HepG2 (cell line): Measurements from ENCODE around the gene DQX1. TPM values are rescaled to one million over a fixed set of nuclear protein-coding genes. Genes with fewer than 3 reads are reported as not detected.

Experiments
- ATAC-seq: fragments of 200-7000 bp; cut with Tn5 transposase; 3 replicates; pipeline ENCODE4 v1.9.1; 2020; ENCODE audit warnings: mild to moderate bottlenecking, moderate library complexity
- BruUV-seq: library from RNA; stranded (reverse); fragments of 400-500 nt; replicated peaks from 2 replicates; lab custom pipeline; 2021; lab: Mats Ljungman, UMichigan
- CTCF ChIA-PET: fragments of 300-600 bp; formaldehyde crosslinking; extraction: SDS; loops from one replicate; lab custom pipeline; 2021; ENCODE audit warnings: low total read pairs, inconsistent platforms, low intra/inter-chr PET ratio; lab: Yijun Ruan, JAX
- POLR2A ChIA-PET: fragments of 350-600 bp; sonication (Branson Sonifier 250); formaldehyde crosslinking; loops from one replicate; lab custom pipeline; 2020; ENCODE audit warnings: antibody characterized with exemption, inconsistent platforms; lab: Yijun Ruan, JAX
- DNase-seq: peaks from one replicate; pipeline ENCODE4 v3.0.0-alpha.2; 2015; ENCODE audit warnings: low spot score
- FAIRE-seq: peaks from 3 replicates; lab custom pipeline; 2011; peaks lifted over from hg19 to GRCh38; lab: Jason Lieb, UNC
- H2AFZ ChIP-seq: one replicate; pipeline ENCODE4 v1.6.1; 2011; ENCODE audit warnings: low read length, inconsistent platforms
- H3K27ac ChIP-seq: fragments of 300-600 bp; 3 replicates; pipeline ENCODE4 v1.8.0; 2011; ENCODE audit warnings: mixed run types, mild to moderate bottlenecking, mixed read lengths, low read length, inconsistent platforms; ENCODE audit not compliant: insufficient read depth; ENCODE audit errors: extremely low read length
- H3K27me3 ChIP-seq, 2 experiments: fragments of 200-600 bp in 1 of 2; 2 replicates in 1 of 2; 3 replicates in 1 of 2; pipeline versions ENCODE4 v1.6.0 to v1.8.0; 2011; ENCODE audit warnings: low read length in 2 of 2, mild to moderate bottlenecking in 2 of 2, moderate library complexity in 2 of 2, inconsistent platforms in 1 of 2; ENCODE audit not compliant: insufficient read depth in 2 of 2, control insufficient read depth in 1 of 2
- H3K36me3 ChIP-seq, 2 experiments: fragments of 200-600 bp in 1 of 2; replicated peaks in 1 of 2; 2 replicates in 1 of 2; 3 replicates in 1 of 2; pipeline versions ENCODE4 v1.5.1 to v1.8.0; 2011; ENCODE audit warnings: low read length in 2 of 2, inconsistent platforms in 1 of 2; ENCODE audit not compliant: insufficient read depth in 2 of 2, control insufficient read depth in 1 of 2
- H3K4me1 ChIP-seq: 2 replicates; pipeline ENCODE4 v1.5.1; 2012; ENCODE audit warnings: low read length, inconsistent platforms; ENCODE audit not compliant: insufficient read depth
- H3K4me2 ChIP-seq: 2 replicates; pipeline ENCODE4 v1.6.0; 2011; ENCODE audit warnings: low read depth, low read length, inconsistent platforms
- H3K4me3 ChIP-seq, 3 experiments: fragments of 200-600 bp in 1 of 3; sonication (generic), shearing (Covaris generic) in 1 of 3; replicated peaks in 1 of 3; 2 replicates each; pipeline ENCODE4 v1.5.1; 2011 to 2016; ENCODE audit warnings: low read length in 3 of 3, inconsistent platforms in 2 of 3, low read depth in 2 of 3, mild to moderate bottlenecking in 2 of 3, control low read depth in 1 of 3, mixed read lengths in 1 of 3; ENCODE audit not compliant: insufficient read depth in 1 of 3
- H3K79me2 ChIP-seq: one replicate; pipeline ENCODE4 v1.6.1; 2011; ENCODE audit warnings: low read length, inconsistent platforms; ENCODE audit not compliant: insufficient read depth
- H3K9ac ChIP-seq: 2 replicates; pipeline ENCODE4 v1.6.0; 2011; ENCODE audit warnings: mild to moderate bottlenecking, low read depth, low read length, inconsistent platforms; ENCODE audit not compliant: insufficient read depth
- H3K9me3 ChIP-seq: 2 replicates; pipeline ENCODE4 v1.5.1; 2012; ENCODE audit warnings: mild to moderate bottlenecking, low read length
- H4K20me1 ChIP-seq: 2 replicates; pipeline ENCODE4 v1.6.0; 2011; ENCODE audit warnings: inconsistent platforms, mild to moderate bottlenecking, low read length, moderate library complexity; ENCODE audit not compliant: insufficient read depth
- AGO1 ChIP-seq: fragments of 200-400 bp; formaldehyde crosslinking; IDR thresholded peaks from 2 replicates; pipeline ENCODE4 v1.6.1; 2017; ENCODE audit warnings: mild to moderate bottlenecking, low read depth, low read length, moderate library complexity; ENCODE audit not compliant: poor library complexity, severe bottlenecking
- AGO2 ChIP-seq: fragments of 200-400 bp; formaldehyde crosslinking; optimal IDR thresholded peaks from 2 replicates; pipeline ENCODE3; 2017; ENCODE audit warnings: mild to moderate bottlenecking, low read depth, low read length, moderate library complexity
- POLR2G ChIP-seq: fragments of 200-400 bp; formaldehyde crosslinking; IDR thresholded peaks from 2 replicates; pipeline ENCODE4 v1.6.1; 2018; ENCODE audit warnings: mild to moderate bottlenecking, low read depth, low read length, moderate library complexity
- RBFOX2 ChIP-seq: fragments of 200-400 bp; formaldehyde crosslinking; IDR thresholded peaks from 2 replicates; pipeline ENCODE4 v1.6.1; 2017; ENCODE audit warnings: low read depth, mild to moderate bottlenecking, low read length
- ZFX ChIP-seq: sonication (generic); formaldehyde crosslinking; IDR thresholded peaks from 2 replicates; pipeline ENCODE4 v1.4.0; 2020; ENCODE audit warnings: mild to moderate bottlenecking, low read depth, missing genetic modification reagents, moderate library complexity
- ZNF768 ChIP-seq: sonication (generic); formaldehyde crosslinking; IDR thresholded peaks from 2 replicates; pipeline ENCODE4 v1.4.0; 2020; ENCODE audit warnings: missing genetic modification reagents
- WGBS: methylation state at CpG from one replicate; pipeline ENCODE4 v1.1.6; 2017; ENCODE audit warnings: low lambda C conversion rate; 5-methylcytosine and 5-hydroxymethylcytosine counted together
- in situ Hi-C: cut with HindIII; loops from 2 replicates; pipeline ENCODE4 v1.10.0; 2017; ENCODE audit warnings: low pct_unique_long_range_greater_than_20kb; ENCODE audit not compliant: extremely low pct_ligation_motif_present
- intact Hi-C: fragments of 100-400 bp; cut with micrococcal nuclease; formaldehyde crosslinking; loops from one replicate; pipeline ENCODE4 v1.10.0; 2022; ENCODE audit not compliant: unreplicated experiment
- polyA plus RNA-seq, 8 experiments: library from polyadenylated mRNA; depleted of rRNA in 3 of 8; stranded (reverse) in 7 of 8; unstranded in 1 of 8; fragments of >200 nt; fragmentation: Illumina TruSeq in 4 of 8; extraction: Trizol in 4 of 8; gene quantifications; 2 replicates each; pipeline versions ENCODE4 v1.2.1 to v1.2.3, GENCODE V29; 2011 to 2016; ENCODE audit warnings: low read depth in 4 of 8, missing spikeins in 1 of 8, mixed read lengths in 1 of 8; ENCODE audit not compliant: insufficient read depth in 1 of 8
- total RNA-seq, 5 experiments: library from RNA; depleted of rRNA; stranded (reverse); fragments of >200 nt; fragmentation: Illumina TruSeq; extraction: Trizol; gene quantifications; 2 replicates each; pipeline ENCODE4 v1.2.3, GENCODE V29; 2016; ENCODE audit warnings: low read depth in 1 of 5
- TF ChIP-seq, protein P1 (sequence below): sonication (generic); formaldehyde crosslinking; conservative IDR thresholded peaks from 2 replicates; pipeline ENCODE4 v1.4.0; 2020; ENCODE audit warnings: missing genetic modification reagents
- TF ChIP-seq, protein P2 (sequence below): sonication (generic); formaldehyde crosslinking; IDR thresholded peaks from 2 replicates; pipeline ENCODE4 v1.4.0; 2020; ENCODE audit warnings: missing genetic modification reagents, borderline replicate concordance
- TF ChIP-seq, protein P3 (sequence below): sonication (generic); formaldehyde crosslinking; IDR thresholded peaks from 2 replicates; pipeline ENCODE4 v1.4.0; 2020; ENCODE audit warnings: missing genetic modification reagents

The DQX1 gene
- total and polyA plus RNA-seq, 2 of the 13 experiments (the other 11 are each of a cell fraction or from before 2014, with no cell fraction given), result 27.6 to 89.8 TPM

DNA sequence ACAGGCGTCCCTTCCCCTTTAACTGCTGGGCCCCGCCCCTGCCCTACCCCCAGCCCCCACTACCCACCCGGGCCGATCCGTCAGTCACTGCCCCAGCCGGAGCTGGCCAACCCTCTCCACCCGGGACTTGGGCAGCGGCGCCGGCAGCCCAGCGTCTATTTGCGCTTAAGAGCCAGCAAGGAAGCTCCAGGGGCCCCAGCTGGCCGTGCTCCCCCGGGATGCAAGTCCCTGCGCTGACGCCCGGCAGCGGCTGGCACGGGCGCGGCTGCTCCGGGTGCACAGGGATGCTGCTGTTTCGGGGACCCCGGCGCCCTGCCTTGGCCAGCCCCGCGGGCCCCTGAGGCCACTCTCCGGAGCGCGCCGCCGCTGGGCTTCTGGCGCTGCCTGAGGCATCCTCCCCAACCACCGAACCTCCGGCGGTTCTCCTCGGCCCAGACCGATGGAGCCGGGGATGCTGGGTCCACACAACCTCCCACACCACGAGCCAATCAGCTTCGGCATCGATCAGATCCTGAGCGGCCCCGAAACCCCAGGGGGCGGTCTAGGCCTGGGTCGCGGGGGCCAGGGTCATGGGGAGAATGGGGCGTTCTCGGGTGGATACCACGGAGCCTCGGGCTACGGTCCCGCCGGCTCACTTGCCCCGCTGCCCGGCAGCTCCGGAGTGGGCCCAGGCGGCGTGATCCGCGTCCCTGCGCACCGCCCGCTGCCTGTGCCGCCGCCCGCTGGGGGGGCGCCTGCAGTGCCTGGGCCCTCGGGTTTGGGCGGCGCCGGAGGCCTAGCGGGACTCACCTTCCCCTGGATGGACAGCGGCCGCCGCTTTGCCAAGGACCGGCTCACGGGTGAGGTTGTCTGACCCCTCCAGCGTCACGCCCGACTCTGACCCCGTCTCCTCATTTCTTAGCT lies 11.4 kb downstream of the DQX1 start, which contains the start of gene TLX2:
Gene TLX2 (plus strand): TSS at position 83 of the 903 bp plus-strand sequence. CDS start 357 bp downstream, at position 440.
- H3K27ac ChIP-seq, result peak within 1 kb of the TSS; percentile 27
- TF ChIP-seq ZNF768 (CRISPR knock-in tag) (peak; percentile 9; the same call in 1 of the 2 replicates), AGO1 (peak; percentile 39), ZFX (CRISPR knock-in tag) (peak; percentile 19; the same call in 1 of the 2 replicates), POLR2G (peak; percentile 35; the same call in 1 of the 2 replicates), RBFOX2 (peak; percentile 46), AGO2 (peak; percentile 64)
- TF ChIP-seq, protein P1, sequence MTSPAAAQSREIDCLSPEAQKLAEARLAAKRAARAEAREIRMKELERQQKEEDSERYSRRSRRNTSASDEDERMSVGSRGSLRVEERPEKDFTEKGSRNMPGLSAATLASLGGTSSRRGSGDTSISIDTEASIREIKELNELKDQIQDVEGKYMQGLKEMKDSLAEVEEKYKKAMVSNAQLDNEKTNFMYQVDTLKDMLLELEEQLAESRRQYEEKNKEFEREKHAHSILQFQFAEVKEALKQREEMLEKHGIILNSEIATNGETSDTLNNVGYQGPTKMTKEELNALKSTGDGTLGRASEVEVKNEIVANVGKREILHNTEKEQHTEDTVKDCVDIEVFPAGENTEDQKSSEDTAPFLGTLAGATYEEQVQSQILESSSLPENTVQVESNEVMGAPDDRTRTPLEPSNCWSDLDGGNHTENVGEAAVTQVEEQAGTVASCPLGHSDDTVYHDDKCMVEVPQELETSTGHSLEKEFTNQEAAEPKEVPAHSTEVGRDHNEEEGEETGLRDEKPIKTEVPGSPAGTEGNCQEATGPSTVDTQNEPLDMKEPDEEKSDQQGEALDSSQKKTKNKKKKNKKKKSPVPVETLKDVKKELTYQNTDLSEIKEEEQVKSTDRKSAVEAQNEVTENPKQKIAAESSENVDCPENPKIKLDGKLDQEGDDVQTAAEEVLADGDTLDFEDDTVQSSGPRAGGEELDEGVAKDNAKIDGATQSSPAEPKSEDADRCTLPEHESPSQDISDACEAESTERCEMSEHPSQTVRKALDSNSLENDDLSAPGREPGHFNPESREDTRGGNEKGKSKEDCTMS (CRISPR knock-in tag), result no peak
- TF ChIP-seq, protein P2, sequence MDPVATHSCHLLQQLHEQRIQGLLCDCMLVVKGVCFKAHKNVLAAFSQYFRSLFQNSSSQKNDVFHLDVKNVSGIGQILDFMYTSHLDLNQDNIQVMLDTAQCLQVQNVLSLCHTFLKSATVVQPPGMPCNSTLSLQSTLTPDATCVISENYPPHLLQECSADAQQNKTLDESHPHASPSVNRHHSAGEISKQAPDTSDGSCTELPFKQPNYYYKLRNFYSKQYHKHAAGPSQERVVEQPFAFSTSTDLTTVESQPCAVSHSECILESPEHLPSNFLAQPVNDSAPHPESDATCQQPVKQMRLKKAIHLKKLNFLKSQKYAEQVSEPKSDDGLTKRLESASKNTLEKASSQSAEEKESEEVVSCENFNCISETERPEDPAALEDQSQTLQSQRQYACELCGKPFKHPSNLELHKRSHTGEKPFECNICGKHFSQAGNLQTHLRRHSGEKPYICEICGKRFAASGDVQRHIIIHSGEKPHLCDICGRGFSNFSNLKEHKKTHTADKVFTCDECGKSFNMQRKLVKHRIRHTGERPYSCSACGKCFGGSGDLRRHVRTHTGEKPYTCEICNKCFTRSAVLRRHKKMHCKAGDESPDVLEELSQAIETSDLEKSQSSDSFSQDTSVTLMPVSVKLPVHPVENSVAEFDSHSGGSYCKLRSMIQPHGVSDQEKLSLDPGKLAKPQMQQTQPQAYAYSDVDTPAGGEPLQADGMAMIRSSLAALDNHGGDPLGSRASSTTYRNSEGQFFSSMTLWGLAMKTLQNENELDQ (CRISPR knock-in tag), result no peak
- TF ChIP-seq, protein P3, sequence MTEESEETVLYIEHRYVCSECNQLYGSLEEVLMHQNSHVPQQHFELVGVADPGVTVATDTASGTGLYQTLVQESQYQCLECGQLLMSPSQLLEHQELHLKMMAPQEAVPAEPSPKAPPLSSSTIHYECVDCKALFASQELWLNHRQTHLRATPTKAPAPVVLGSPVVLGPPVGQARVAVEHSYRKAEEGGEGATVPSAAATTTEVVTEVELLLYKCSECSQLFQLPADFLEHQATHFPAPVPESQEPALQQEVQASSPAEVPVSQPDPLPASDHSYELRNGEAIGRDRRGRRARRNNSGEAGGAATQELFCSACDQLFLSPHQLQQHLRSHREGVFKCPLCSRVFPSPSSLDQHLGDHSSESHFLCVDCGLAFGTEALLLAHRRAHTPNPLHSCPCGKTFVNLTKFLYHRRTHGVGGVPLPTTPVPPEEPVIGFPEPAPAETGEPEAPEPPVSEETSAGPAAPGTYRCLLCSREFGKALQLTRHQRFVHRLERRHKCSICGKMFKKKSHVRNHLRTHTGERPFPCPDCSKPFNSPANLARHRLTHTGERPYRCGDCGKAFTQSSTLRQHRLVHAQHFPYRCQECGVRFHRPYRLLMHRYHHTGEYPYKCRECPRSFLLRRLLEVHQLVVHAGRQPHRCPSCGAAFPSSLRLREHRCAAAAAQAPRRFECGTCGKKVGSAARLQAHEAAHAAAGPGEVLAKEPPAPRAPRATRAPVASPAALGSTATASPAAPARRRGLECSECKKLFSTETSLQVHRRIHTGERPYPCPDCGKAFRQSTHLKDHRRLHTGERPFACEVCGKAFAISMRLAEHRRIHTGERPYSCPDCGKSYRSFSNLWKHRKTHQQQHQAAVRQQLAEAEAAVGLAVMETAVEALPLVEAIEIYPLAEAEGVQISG (CRISPR knock-in tag), result no peak
- H3K9me3 ChIP-seq, result no peaks in the 10 kb centered on the region
- no TSS peak for BruUV-seq
- H2AFZ ChIP-seq, result no peak within 1 kb of the TSS
- H3K4me2 ChIP-seq, result peak within 1 kb of the TSS; percentile 75
- no peak for DNase-seq
- no peak for FAIRE-seq
- ATAC-seq, result no peak
- CTCF ChIA-PET, result no interaction called here
- WGBS, result 95% methylated on average over 59 of the region's 82 CpGs
- in situ Hi-C loops, result no loop called here
- H4K20me1 ChIP-seq, result no peaks in the 10 kb centered on the region
- H3K79me2 ChIP-seq, result no peaks in the 10 kb centered on the region
- peak within 1 kb of the TSS; percentile 43 to 63 (median 62); a peak in 5 of 6 replicates for H3K4me3 ChIP-seq
- intact Hi-C loops, result no loop called here
- peaks cover 45% of the 10 kb centered on the region for H3K4me1 ChIP-seq
- POLR2A ChIA-PET, result interaction anchor here (2.1 to 2.4 kb wide), 2 partner anchors 11 to 15 kb away, joined by 6 to 13 read pairs; partner anchors contain the start of genes AUP1 and HTRA2
- peak within 1 kb of the TSS; percentile 68 for H3K9ac ChIP-seq
- no peaks in the 10 kb centered on the region for H3K27me3 ChIP-seq
- peaks cover 11 to 12% of the 10 kb centered on the region in 2 experiments; a peak in 4 of 5 replicates for H3K36me3 ChIP-seq
